Esophagus squamous epithelium (tissue), 4 donors: ENCODE data around the gene THEM4.

ENCODE experiments used
- POLR2A ChIP-seq, 4 donors: fragments of 450-650 bp; IDR thresholded peaks; one replicate each; pipeline ENCODE4 v1.6.1; 2017; ENCODE audit warnings: antibody characterized with exemption in 4 of 4, mild to moderate bottlenecking in 4 of 4, moderate library complexity in 3 of 4
- TF ChIP-seq, protein P1 (sequence below), 6 experiments: fragments of 450-650 bp in 4 of 6; fragments of 200-600 bp in 2 of 6; sonication (generic) in 2 of 6; IDR thresholded peaks; one replicate each; pipeline ENCODE4 v1.5.1; 2016 to 2019; ENCODE audit warnings: antibody characterized with exemption in 6 of 6, mild to moderate bottlenecking in 4 of 6, moderate library complexity in 4 of 6

DNA sequence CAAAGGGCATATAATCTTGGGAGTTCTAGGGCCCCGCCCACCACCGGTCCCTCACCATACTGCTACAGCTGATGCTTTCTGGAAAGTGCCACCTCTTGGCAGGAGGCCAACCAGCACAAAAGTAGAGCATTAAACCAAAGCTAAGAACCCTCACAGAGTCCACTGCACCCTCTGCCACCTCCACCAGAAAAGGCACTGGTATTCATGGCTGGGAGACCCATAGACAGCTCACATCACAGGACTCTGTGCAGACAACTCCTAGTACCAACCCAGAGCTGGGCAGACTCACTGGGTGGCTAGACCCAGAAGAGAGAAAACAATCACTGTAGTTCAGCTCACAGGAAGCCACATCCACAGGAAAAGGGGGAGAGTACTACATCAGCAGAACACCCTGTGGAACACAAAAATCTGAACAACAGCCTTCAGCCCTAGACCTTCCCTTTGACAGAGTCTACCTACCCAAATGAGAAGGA, 10.8 kb downstream of the THEM4 start:
- TF ChIP-seq, protein P1, sequence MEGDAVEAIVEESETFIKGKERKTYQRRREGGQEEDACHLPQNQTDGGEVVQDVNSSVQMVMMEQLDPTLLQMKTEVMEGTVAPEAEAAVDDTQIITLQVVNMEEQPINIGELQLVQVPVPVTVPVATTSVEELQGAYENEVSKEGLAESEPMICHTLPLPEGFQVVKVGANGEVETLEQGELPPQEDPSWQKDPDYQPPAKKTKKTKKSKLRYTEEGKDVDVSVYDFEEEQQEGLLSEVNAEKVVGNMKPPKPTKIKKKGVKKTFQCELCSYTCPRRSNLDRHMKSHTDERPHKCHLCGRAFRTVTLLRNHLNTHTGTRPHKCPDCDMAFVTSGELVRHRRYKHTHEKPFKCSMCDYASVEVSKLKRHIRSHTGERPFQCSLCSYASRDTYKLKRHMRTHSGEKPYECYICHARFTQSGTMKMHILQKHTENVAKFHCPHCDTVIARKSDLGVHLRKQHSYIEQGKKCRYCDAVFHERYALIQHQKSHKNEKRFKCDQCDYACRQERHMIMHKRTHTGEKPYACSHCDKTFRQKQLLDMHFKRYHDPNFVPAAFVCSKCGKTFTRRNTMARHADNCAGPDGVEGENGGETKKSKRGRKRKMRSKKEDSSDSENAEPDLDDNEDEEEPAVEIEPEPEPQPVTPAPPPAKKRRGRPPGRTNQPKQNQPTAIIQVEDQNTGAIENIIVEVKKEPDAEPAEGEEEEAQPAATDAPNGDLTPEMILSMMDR (IDR thresholded peaks at IDR 0.05), result no peak
- TF ChIP-seq POLR2A (IDR thresholded peaks at IDR 0.05), result peak in 1 of 4 donors; percentile 20
